IMR-90 (cell line): ENCODE measurements around the gene FAM90A1. TPM values are rescaled to one million over a fixed set of nuclear protein-coding genes. Genes with fewer than 3 reads are reported as not detected.
"Not testable (repeated sequence)": the region's sequence is repeated elsewhere in the genome, so short reads cannot be mapped to it uniquely, and the experiment has no call there.

Experiments used
- ATAC-seq: fragments of 200-7000 bp; cut with Tn5 transposase; 2 replicates; pipeline ENCODE4 v1.9.1; 2020; ENCODE audit warnings: low read depth, mild to moderate bottlenecking, moderate library complexity
- BruUV-seq: library from RNA; stranded (reverse); fragments of 400-500 nt; replicated peaks from 2 replicates; lab custom pipeline; 2021; lab: Mats Ljungman, UMichigan
- CTCF ChIA-PET: fragments of 300-600 bp; formaldehyde crosslinking; extraction: SDS; loops from one replicate; lab custom pipeline; 2021; ENCODE audit warnings: antibody characterized with exemption; lab: Yijun Ruan, JAX
- POLR2A ChIA-PET: fragments of 300-600 bp; sonication (Branson Sonifier 250); formaldehyde crosslinking; loops from one replicate; lab custom pipeline; 2022; ENCODE audit warnings: antibody characterized with exemption; ENCODE audit not compliant: unreplicated experiment; lab: Charles Lee
- DNase-seq: peaks from one replicate; pipeline ENCODE4 v3.0.0; 2013
- H2AFZ ChIP-seq: replicated peaks from 2 replicates; pipeline ENCODE3; 2013; ENCODE audit warnings: low read length, mild to moderate bottlenecking; ENCODE audit not compliant: poor library complexity
- H2AK5ac ChIP-seq: 2 replicates; pipeline ENCODE4 v1.6.1; 2013; ENCODE audit warnings: low read depth, low read length, inconsistent platforms
- H2AK9ac ChIP-seq: replicated peaks from 2 replicates; pipeline ENCODE3; 2013; ENCODE audit warnings: mild to moderate bottlenecking, low read depth, low read length, moderate library complexity; ENCODE audit not compliant: poor library complexity
- H2BK120ac ChIP-seq: 2 replicates; pipeline ENCODE4 v1.6.1; 2013; ENCODE audit warnings: low read depth, low read length, inconsistent platforms
- H2BK15ac ChIP-seq: 3 replicates; pipeline ENCODE4 v1.6.1; 2013; ENCODE audit warnings: low read depth, low read length, inconsistent platforms
- H2BK20ac ChIP-seq: 2 replicates; pipeline ENCODE4 v1.6.1; 2013; ENCODE audit warnings: low read depth, mild to moderate bottlenecking, inconsistent platforms, low read length, moderate library complexity
- H2BK5ac ChIP-seq: 2 replicates; pipeline ENCODE4 v1.6.1; 2013; ENCODE audit warnings: mild to moderate bottlenecking, low read depth, low read length, inconsistent platforms; ENCODE audit not compliant: poor library complexity, severe bottlenecking
- H3K14ac ChIP-seq: replicated peaks from 2 replicates; pipeline ENCODE4 v1.6.1; 2013; ENCODE audit warnings: low read depth, low read length, inconsistent platforms
- H3K18ac ChIP-seq: 2 replicates; pipeline ENCODE4 v1.6.1; 2013; ENCODE audit warnings: low read depth, low read length, control low read depth
- H3K23ac ChIP-seq: 2 replicates; pipeline ENCODE4 v1.6.1; 2013; ENCODE audit warnings: low read depth, low read length, inconsistent platforms
- H3K27ac ChIP-seq: 2 replicates; pipeline ENCODE4 v1.5.1; 2013; ENCODE audit warnings: mild to moderate bottlenecking, control low read depth, low read length; ENCODE audit not compliant: insufficient read depth
- H3K27me3 ChIP-seq: 2 replicates; pipeline ENCODE4 v1.6.1; 2013; ENCODE audit warnings: low read length; ENCODE audit not compliant: control insufficient read depth, insufficient read depth
- H3K36me3 ChIP-seq: 2 replicates; pipeline ENCODE4 v1.6.1; 2013; ENCODE audit warnings: low read length, mixed read lengths; ENCODE audit not compliant: control insufficient read depth, insufficient read depth
- H3K4ac ChIP-seq: 2 replicates; pipeline ENCODE4 v1.6.1; 2013; ENCODE audit warnings: low read depth, low read length, inconsistent platforms
- H3K4me1 ChIP-seq: 2 replicates; pipeline ENCODE4 v1.6.1; 2013; ENCODE audit warnings: low read length, mixed read lengths; ENCODE audit not compliant: control insufficient read depth, insufficient read depth
- H3K4me2 ChIP-seq: 2 replicates; pipeline ENCODE4 v1.6.1; 2013; ENCODE audit warnings: low read depth, mild to moderate bottlenecking, control low read depth, low read length, moderate library complexity
- H3K4me3 ChIP-seq: 2 replicates; pipeline ENCODE4 v1.5.1; 2013; ENCODE audit warnings: low read depth, mild to moderate bottlenecking, control low read depth, low read length, moderate library complexity; ENCODE audit not compliant: insufficient read depth
- H3K56ac ChIP-seq: 2 replicates; pipeline ENCODE4 v1.6.1; 2013; ENCODE audit warnings: low read length, inconsistent platforms; ENCODE audit not compliant: insufficient read depth; ENCODE audit errors: extremely low read depth
- H3K79me1 ChIP-seq, 2 experiments: 2 replicates each; pipeline ENCODE4 v1.6.1; 2013; ENCODE audit warnings: low read length in 2 of 2, inconsistent platforms in 1 of 2, low read depth in 1 of 2
- H3K9ac ChIP-seq: 2 replicates; pipeline ENCODE4 v1.6.1; 2013; ENCODE audit warnings: low read depth, low read length, control low read depth
- H3K9me1 ChIP-seq: 2 replicates; pipeline ENCODE4 v1.6.1; 2013; ENCODE audit warnings: low read length, inconsistent platforms; ENCODE audit not compliant: insufficient read depth
- H3K9me3 ChIP-seq: 2 replicates; pipeline ENCODE4 v1.6.1; 2013; ENCODE audit warnings: low read length; ENCODE audit not compliant: control insufficient read depth, insufficient read depth
- H4K20me1 ChIP-seq: 2 replicates; pipeline ENCODE4 v1.6.1; 2013; ENCODE audit warnings: low read length, inconsistent platforms; ENCODE audit not compliant: insufficient read depth
- H4K5ac ChIP-seq: 2 replicates; pipeline ENCODE4 v1.6.1; 2013; ENCODE audit warnings: mild to moderate bottlenecking, low read depth, low read length, control low read depth
- H4K8ac ChIP-seq, 2 experiments: 2 replicates each; pipeline ENCODE4 v1.6.1; 2013; ENCODE audit warnings: low read depth in 2 of 2, low read length in 2 of 2, control low read depth in 1 of 2, inconsistent platforms in 1 of 2
- H4K91ac ChIP-seq: 2 replicates; pipeline ENCODE4 v1.6.1; 2013; ENCODE audit warnings: low read depth, low read length, inconsistent platforms; ENCODE audit not compliant: insufficient read depth
- WGBS, 2 experiments: methylation state at CpG; one replicate each; pipeline versions ENCODE4 v1.1.5 to v1.1.7; 2013; ENCODE audit warnings: missing lambda C conversion rate in 2 of 2; ENCODE audit not compliant: insufficient read length in 1 of 2; ENCODE audit errors: extremely low coverage in 2 of 2; 5-methylcytosine and 5-hydroxymethylcytosine counted together
- dilution Hi-C: fragments of 300-500 bp; cut with HindIII; formaldehyde crosslinking; loops from one replicate; pipeline ENCODE4 v1.14.3; 2018; ENCODE audit warnings: low sequenced_read_pairs; ENCODE audit not compliant: unreplicated experiment
- in situ Hi-C: fragments of 300-500 bp; cut with MboI; formaldehyde crosslinking; loops from 3 replicates; pipeline ENCODE4 v1.14.3; 2019; ENCODE audit warnings: low sequenced_read_pairs, inconsistent platforms, mixed read lengths
- intact Hi-C: fragments of 100-400 bp; cut with micrococcal nuclease; formaldehyde crosslinking; loops from 2 replicates; pipeline ENCODE4 v1.10.0; 2022
- polyA plus RNA-seq, 3 experiments: library from polyadenylated mRNA; depleted of rRNA; stranded (reverse); fragments of >200 nt; gene quantifications; 2 replicates each; pipeline ENCODE4 v1.2.3, GENCODE V29; 2012; ENCODE audit warnings: low replicate concordance in 1 of 3
- total RNA-seq: library from RNA; depleted of rRNA; stranded (reverse); fragments of >200 nt; gene quantifications from 2 replicates; pipeline ENCODE4 v1.2.3, GENCODE V29; 2012

The FAM90A1 gene
- total and polyA plus RNA-seq, 2 of the 4 experiments (the other 2 are of a cell fraction), result 0.09 TPM; not detected in 1

DNA sequence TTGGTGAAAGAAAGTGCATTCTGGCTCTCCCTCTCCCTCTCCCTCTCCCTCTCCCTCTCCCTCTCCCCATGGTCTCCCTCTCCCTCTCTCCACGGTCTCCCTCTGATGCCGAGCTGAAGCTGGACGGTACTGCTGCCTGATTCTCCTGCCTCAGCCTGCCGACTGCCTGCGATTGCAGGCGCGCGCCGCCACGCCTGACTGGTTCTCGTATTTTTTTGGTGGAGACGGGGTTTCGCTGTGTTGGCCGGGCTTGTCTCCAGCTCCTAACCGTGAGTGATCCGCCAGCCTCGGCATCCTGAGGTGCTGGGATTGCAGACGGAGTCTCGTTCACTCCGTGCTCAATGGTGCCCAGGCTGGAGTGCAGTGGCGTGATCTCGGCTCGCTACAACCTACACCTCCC lies 44.1 kb downstream of the FAM90A1 start:
- H4K5ac ChIP-seq, H3K4me1 ChIP-seq, H3K9me1 ChIP-seq, H2BK5ac ChIP-seq, H3K27ac ChIP-seq, H2AK5ac ChIP-seq, H4K91ac ChIP-seq, H3K56ac ChIP-seq, H2AFZ ChIP-seq, intact Hi-C loops, H3K79me1 ChIP-seq, H4K20me1 ChIP-seq, H2BK15ac ChIP-seq, H3K9me3 ChIP-seq, H3K23ac ChIP-seq, H3K9ac ChIP-seq, H3K4ac ChIP-seq, H3K27me3 ChIP-seq, BruUV-seq, H3K14ac ChIP-seq, H2BK120ac ChIP-seq, in situ Hi-C loops, CTCF ChIA-PET, H2AK9ac ChIP-seq, dilution Hi-C loops, H3K4me2 ChIP-seq, ATAC-seq, H3K4me3 ChIP-seq, H3K36me3 ChIP-seq, DNase-seq, H2BK20ac ChIP-seq, POLR2A ChIA-PET, H3K18ac ChIP-seq, H4K8ac ChIP-seq: not testable (repeated sequence)
- no CpG with 5 or more reads among the region's 23 CpGs for WGBS, 2 experiments

DNA sequence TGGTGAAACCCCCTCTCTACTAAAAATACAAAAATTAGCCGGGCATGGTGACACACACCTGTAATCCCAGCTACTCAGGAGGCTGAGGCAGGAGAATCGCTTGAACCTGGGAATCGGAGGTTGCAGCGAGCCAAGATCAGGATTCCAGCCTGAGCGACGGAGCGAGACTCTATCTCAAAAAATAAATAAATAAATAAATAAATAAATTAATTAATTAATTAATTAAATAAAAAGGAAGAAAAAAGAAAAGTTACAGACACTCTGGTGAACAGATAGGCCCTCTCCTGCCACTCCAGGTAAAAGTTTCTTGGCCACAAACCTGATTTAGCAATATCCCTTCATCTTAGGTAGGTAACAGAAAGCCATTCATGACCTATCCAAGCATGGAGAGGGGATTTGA lies 44.5 kb downstream of the FAM90A1 start:
- POLR2A ChIA-PET, result not testable (repeated sequence)
- WGBS, 2 experiments, result no CpG with 5 or more reads among the region's 7 CpGs

More for the DNA sequence above, 44.5 kb downstream of the FAM90A1 start:
- BruUV-seq, ATAC-seq, CTCF ChIA-PET, H3K9me3 ChIP-seq, in situ Hi-C loops, H3K27me3 ChIP-seq, dilution Hi-C loops, H2AK5ac ChIP-seq, H3K4me1 ChIP-seq, H4K5ac ChIP-seq, H3K4me2 ChIP-seq, H3K14ac ChIP-seq, H2BK5ac ChIP-seq, H3K56ac ChIP-seq, H2AFZ ChIP-seq, H3K9ac ChIP-seq, H4K20me1 ChIP-seq, H3K79me1 ChIP-seq, DNase-seq, H4K8ac ChIP-seq, H3K27ac ChIP-seq, H3K9me1 ChIP-seq, H2BK120ac ChIP-seq, H2BK15ac ChIP-seq, H3K36me3 ChIP-seq, H3K18ac ChIP-seq, H2AK9ac ChIP-seq, H4K91ac ChIP-seq, H2BK20ac ChIP-seq, H3K4ac ChIP-seq, intact Hi-C loops, H3K23ac ChIP-seq, H3K4me3 ChIP-seq: not testable (repeated sequence)
